NCI-H146 treated with DMSO at 0.1 percent for 48 hours (cell line): ENCODE data around the gene GALNT18.
A peak's percentile ranks its signal among the peaks of the same experiment; 100 is the strongest.

Experiments
- DNase-seq: peaks from one replicate; lab custom pipeline; 2025; ENCODE audit not compliant: unreplicated experiment; lab: John Stamatoyannopoulos, UW

The GALNT18 gene

DNA sequence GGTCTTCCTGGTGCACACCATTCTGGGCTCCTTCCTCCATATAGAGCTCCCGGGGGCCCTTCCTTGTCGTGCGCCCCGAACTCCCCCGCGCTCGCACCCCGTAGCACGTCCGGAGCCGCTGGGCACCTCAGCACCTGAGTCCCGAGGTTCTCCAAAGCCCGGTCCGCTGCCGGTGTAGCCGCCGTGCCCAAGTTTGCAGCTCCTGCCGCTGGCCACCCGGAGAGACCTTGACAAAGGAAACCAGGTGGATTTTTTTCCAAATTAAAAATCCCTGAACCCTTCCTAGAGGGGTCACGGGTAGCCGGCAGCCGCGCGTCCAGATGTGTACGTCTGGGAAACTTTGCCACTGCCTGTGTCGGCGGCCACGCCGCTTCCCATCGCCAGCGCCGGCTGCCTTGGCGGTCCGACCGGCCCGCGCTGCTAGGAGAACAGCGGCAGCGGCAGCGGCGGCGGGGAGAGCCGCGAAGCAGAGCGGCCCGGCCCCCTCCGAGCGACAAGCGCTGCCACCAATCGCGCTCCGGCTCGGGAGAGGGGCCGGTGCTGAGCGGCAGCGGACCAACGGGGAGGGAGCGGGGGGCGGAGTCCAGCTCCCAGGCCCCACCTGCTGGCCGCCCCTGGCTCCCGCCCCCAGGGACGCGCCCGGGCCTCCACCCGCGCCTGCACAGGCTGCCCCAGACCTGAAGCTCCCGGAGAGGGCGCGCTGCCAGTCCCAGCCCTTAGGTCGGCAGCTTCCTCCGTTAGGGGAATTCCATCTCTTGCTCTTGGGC is at the start of gene GALNT18:
TSS of gene GALNT18 (minus strand) at position 433 of the 767 bp plus-strand sequence.
- DNase-seq = peak; percentile 88

- DNase-seq = no peak
Observed at GRCh38 chr11:11670574-11670973, 48.8 kb upstream of the GALNT18 start.

GRCh38 chr11:11669233-11669846 is 47.5 kb upstream of the GALNT18 start:
- DNase-seq = no peak

DNA sequence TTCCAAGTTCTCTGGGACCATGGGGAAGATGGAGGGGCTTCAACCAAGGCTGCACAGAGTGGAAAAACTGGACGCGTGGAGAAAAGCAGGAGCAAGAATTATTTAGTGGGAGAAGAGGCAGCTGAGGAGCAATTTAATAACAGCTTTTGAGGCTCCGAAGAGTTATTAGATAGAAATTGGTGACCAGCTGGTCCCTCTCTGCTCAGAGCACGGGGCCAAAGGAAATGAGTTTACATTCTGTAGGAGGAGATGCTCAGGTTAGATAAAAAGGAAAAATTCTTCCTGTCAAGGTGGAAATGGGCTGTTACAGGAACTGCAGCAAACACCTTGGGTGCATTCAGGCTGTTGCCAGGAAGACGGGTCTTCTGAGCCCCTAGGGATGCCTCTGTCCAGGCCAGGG is 47.0 kb upstream of the GALNT18 start:
- no peak for DNase-seq

DNA sequence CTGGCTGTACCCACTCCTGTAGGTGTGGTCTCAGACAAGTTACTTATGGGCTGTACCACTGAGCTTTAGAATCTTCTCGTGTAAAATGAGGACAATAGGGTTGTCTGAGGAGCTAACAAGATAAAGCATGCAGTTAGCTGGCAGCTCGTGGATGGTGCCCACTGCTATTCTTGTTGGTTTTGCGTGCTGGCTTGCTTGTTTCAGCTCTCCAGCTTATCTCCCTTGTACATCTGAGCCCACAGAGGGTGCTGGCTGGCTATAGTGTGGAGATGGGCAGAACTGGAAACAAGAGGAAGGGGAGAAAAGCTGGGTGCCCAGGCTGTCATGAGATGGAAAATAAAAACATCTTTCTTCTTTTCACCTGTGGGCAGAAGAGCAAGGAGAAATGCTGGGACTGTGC is 46.5 kb upstream of the GALNT18 start:
- DNase-seq = no peak

DNA sequence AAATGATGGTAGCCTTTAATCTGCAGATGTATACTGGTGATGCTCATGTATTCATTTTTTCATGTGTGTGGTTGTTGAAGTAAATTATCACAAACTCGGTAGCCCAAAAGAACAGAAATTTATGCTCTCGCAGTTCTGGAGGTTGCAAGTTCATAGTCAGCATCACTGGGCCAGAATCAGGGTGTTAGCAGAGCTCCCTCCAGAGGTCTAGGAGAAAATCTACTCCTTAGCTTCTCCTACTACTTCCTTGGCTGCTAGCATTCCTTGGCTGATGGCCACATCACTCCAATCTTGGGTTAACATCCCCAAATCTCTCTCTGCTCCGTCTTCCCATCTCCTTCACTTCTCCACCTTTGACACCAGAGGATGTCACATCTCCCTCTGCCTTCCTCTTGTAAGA is 45.3 kb upstream of the GALNT18 start:
- no peak for DNase-seq

DNA sequence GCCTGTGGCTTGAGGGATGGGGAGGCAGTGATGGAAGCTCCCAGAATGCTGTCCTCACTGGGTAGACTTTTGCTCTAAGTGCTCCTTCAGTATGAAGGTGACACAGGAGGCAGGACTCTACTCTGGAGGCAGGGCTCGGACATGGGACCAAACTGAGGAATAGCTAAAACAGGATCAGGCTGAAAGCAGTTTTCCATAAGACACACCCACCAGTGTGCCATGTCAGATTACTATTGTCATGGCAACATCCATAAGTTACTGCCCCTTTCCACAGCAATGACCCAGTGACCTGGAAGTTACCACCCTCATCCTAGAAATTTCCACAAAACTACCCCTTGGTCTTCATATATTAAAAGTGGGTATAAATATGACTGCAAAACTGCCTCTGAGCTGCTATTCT is 43.6 kb upstream of the GALNT18 start:
- no peak for DNase-seq

- DNase-seq = no peak
Observed at GRCh38 chr11:11663907-11664306, 42.1 kb upstream of the GALNT18 start.

- no peak for DNase-seq
Observed at GRCh38 chr11:11662578-11662977, 40.8 kb upstream of the GALNT18 start.

DNA sequence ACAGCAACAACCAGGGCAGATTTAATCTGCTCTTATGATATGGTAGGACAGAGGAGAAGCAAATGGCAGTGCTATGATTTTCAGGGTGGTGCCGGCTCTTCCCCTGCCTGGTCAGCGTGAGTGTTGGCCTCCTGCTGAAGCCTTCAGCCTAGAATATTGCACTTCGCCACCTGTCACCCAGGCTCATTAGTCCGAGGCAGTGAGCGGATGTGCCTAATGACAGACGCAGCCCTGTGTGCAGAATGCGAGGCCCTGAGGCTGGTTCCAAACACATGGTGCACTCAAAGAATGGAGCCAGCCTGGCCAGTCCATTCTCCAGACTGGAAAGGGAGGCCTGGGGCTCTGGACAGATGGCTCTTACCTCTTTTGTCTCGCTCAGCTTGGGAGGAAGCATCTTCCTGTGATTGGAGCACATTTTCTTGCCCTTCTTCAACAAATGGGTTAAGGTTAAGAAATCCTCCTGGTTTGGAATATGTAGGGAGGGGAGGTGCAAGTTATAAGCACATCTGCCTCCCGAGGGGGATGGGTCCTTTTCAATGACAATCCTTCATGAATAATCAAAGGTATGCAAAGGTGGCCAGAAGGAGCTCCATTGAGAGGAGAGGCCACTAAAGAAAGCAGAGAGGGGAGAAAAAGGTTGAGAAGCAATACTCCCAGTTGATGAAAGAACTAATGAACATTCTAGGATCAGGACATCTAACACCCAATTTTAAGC is 39.7 kb upstream of the GALNT18 start:
- peak; percentile 37 for DNase-seq

DNA sequence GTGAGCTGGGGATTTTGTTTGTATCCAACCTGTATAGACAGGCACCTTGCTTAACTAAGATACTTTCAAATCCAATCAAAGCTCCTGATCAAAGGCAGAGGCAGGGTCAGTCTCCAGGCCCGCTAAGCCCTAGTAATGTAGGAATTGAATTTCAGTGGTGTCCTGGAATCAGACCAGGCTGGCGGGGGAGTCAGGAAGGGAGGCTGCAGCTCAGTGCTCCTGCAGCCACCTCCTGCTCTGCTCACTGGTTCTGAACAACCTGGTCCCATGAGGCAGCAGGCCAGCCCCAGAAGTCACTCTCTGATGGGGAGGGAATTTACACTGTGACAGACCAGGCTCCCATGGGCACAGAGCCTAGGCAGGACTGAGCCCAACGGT is 38.5 kb upstream of the GALNT18 start:
- DNase-seq = no peak

- DNase-seq = no peak
Observed at GRCh38 chr11:11659567-11660362, 38.0 kb upstream of the GALNT18 start.

DNA sequence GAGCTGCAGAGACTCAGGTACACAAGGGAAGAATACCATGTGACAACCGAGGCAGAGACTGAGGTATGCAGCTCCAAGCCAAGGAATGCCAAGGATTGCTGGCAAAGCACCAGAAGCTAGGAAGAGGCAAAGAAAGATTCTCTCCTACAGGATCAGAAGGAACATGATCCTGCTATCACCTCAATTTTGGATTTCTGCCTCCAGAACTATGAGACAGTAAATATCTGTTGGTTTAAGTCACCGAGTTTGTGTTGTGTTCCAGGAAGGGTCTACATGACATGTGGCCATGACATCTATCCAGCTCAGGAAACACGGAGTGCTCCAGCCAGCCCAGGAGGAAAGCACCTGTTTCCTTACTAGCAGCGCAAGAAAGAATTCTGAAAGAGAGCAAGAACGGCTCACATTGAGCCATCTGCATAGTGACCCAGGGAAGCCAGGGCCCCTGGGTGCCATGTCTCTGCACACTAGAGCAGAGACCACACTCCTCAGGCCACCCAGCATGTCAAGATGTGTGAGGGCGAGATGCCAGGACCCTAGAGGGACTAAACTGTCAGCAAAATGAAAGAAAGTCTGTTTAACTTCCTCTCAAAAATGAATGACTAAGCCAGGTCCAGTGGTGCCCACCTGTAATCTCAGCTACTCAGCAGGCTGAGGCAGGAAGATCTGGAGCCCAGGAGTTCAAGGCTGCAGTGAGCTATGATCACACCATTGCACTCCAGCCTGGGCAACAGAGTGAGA is 35.6 kb upstream of the GALNT18 start:
- DNase-seq = no peak

GRCh38 chr11:11641581-11641980 is 19.8 kb upstream of the GALNT18 start:
- no peak for DNase-seq

- DNase-seq = no peak
Observed at GRCh38 chr11:11640996-11641395, 19.2 kb upstream of the GALNT18 start.

- DNase-seq = no peak
Observed at GRCh38 chr11:11640152-11640551, 18.3 kb upstream of the GALNT18 start.

DNA sequence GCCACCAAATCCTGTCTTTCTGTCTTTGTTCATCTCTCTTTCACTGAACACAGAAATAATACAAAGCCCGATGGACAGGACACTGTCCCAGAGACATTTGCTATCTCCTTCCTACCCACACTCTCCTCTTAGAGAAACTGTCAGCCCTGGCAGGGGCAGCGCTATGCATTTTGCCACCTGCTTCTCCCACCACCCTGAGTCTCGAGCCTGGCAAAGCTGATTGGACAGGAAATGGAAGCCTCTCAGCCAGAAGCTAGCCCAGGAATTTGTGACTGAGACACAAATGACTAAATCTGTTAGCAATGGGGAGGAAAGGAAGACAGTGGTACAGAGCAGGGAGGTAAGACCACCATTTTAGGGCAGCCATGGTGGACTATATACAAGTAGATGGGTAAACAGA is 14.9 kb upstream of the GALNT18 start:
- no peak for DNase-seq

DNA sequence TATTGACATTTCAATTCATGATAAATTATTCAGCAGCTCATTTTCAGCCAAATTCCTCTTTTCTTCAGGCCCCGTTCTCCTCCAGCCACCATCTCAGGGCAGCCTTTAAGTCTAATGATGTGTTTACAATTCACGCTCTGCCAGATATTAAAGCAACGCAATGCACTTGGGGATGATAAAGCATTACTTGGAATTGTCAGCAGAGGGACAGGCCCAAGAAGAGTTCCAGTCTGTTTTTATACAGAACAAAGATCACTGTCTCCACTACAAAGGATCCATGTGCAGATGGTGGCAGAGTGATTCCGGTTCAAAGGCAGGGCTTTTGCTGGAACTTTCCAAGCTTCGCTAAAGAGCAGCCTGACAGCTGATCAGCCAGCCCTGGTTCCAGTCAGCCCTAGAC is 13.6 kb upstream of the GALNT18 start:
- no peak for DNase-seq

- no peak for DNase-seq
Observed at GRCh38 chr11:11629368-11629767, 7.6 kb upstream of the GALNT18 start.

DNA sequence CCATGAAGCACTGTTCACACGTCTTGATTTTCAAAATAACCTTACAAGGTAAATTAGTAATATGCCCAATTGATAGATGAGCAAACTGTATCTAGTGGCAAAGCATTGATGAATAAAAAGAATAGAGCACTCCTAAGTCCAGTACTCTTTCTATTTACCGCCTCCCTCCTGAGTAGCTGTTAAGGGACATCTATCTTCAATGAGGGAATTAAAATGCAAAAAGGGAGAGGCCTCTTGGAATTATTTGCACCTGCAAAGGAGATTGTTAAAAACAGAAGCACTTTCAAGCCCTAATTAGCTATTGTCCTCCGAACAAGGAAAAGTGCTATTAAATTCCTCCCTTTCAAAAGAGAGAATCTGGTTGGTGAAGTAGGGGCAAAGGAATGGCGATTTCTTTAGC is 6.8 kb upstream of the GALNT18 start:
- no peak for DNase-seq

GRCh38 chr11:11626128-11626527 is 4.3 kb upstream of the GALNT18 start:
- DNase-seq = no peak
